ENCODE data around the gene ALDH1L1. TPM values are rescaled to one million over a fixed set of nuclear protein-coding genes. Genes with fewer than 3 reads are reported as not detected.

Gene ALDH1L1
- total and polyA plus RNA-seq, 2 experiments from 2014 or later: 1.0 to 1.3 TPM

DNA sequence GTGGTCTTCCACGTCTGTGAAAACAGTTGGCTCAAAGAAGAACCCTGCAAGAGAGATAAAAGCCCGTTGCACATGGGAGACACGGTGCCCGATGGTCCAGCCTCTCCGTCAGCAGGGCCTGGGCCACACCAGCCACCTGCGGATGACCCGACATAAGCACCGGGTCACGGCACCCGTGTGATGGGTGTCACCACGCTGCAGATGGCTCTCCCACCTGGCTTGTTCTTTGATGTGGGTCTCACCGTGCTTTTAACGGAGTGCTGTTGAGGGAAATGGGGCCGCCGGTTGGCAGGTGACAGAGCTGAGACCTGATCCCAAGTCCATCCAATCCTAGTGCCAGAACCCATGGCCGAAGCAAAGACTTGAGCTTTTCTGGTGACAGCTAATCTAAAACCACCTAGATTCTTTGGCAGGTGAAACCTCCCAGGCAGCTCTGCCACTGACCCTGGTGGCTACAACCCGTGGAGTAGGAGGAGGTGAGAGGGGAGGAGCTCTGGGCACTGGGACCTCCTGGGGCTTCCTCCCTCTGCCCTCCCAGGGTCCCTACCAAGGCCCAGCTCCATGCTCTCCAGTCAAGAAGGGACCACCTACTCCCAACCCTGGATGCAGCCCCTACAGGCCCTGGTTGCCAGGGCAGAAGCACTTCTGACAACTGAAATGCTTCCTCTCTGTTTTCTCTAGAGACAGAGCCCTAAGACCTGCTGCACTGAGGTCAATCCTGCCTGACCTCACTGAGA lies 73.0 kb downstream of the ALDH1L1 start:
- Histone ChIP-seq H4K20me1 (replicated peaks; ENCODE audit: insufficient read depth) (no peaks in the 10 kb centered on the region), H3K4me1 (ENCODE audit: insufficient read depth) (no peaks in the 10 kb centered on the region), H3K79me2 (replicated peaks; ENCODE audit: insufficient read depth) (no peaks in the 10 kb centered on the region), H3K4me3 (no peak overlapping the region), H3K27me3 (ENCODE audit: insufficient read depth) (no peaks in the 10 kb centered on the region), H3K27ac (ENCODE audit: low read depth) (no peak overlapping the region), H3K36me3 (ENCODE audit: insufficient read depth) (no peaks in the 10 kb centered on the region), H3K9me2 (ENCODE audit: insufficient read depth) (no peaks in the 10 kb centered on the region), H2AFZ (no peak overlapping the region), H3K4me2 (no peak overlapping the region), H3F3A (replicated peaks; ENCODE audit: low read depth) (no peaks in the 10 kb centered on the region)
- DNase-seq (ENCODE audit: low spot score): no peak
- TF ChIP-seq EZH2 (IDR thresholded peaks at IDR 0.05; ENCODE audit: low read depth, unreplicated experiment): no peak
- no peak for TF ChIP-seq JUNB (IDR thresholded peaks at IDR 0.05; ENCODE audit: unreplicated experiment)
- no peak for TF ChIP-seq EZH2phosphoT487 (IDR thresholded peaks at IDR 0.05; ENCODE audit: unreplicated experiment)
- TF ChIP-seq, protein P1, sequence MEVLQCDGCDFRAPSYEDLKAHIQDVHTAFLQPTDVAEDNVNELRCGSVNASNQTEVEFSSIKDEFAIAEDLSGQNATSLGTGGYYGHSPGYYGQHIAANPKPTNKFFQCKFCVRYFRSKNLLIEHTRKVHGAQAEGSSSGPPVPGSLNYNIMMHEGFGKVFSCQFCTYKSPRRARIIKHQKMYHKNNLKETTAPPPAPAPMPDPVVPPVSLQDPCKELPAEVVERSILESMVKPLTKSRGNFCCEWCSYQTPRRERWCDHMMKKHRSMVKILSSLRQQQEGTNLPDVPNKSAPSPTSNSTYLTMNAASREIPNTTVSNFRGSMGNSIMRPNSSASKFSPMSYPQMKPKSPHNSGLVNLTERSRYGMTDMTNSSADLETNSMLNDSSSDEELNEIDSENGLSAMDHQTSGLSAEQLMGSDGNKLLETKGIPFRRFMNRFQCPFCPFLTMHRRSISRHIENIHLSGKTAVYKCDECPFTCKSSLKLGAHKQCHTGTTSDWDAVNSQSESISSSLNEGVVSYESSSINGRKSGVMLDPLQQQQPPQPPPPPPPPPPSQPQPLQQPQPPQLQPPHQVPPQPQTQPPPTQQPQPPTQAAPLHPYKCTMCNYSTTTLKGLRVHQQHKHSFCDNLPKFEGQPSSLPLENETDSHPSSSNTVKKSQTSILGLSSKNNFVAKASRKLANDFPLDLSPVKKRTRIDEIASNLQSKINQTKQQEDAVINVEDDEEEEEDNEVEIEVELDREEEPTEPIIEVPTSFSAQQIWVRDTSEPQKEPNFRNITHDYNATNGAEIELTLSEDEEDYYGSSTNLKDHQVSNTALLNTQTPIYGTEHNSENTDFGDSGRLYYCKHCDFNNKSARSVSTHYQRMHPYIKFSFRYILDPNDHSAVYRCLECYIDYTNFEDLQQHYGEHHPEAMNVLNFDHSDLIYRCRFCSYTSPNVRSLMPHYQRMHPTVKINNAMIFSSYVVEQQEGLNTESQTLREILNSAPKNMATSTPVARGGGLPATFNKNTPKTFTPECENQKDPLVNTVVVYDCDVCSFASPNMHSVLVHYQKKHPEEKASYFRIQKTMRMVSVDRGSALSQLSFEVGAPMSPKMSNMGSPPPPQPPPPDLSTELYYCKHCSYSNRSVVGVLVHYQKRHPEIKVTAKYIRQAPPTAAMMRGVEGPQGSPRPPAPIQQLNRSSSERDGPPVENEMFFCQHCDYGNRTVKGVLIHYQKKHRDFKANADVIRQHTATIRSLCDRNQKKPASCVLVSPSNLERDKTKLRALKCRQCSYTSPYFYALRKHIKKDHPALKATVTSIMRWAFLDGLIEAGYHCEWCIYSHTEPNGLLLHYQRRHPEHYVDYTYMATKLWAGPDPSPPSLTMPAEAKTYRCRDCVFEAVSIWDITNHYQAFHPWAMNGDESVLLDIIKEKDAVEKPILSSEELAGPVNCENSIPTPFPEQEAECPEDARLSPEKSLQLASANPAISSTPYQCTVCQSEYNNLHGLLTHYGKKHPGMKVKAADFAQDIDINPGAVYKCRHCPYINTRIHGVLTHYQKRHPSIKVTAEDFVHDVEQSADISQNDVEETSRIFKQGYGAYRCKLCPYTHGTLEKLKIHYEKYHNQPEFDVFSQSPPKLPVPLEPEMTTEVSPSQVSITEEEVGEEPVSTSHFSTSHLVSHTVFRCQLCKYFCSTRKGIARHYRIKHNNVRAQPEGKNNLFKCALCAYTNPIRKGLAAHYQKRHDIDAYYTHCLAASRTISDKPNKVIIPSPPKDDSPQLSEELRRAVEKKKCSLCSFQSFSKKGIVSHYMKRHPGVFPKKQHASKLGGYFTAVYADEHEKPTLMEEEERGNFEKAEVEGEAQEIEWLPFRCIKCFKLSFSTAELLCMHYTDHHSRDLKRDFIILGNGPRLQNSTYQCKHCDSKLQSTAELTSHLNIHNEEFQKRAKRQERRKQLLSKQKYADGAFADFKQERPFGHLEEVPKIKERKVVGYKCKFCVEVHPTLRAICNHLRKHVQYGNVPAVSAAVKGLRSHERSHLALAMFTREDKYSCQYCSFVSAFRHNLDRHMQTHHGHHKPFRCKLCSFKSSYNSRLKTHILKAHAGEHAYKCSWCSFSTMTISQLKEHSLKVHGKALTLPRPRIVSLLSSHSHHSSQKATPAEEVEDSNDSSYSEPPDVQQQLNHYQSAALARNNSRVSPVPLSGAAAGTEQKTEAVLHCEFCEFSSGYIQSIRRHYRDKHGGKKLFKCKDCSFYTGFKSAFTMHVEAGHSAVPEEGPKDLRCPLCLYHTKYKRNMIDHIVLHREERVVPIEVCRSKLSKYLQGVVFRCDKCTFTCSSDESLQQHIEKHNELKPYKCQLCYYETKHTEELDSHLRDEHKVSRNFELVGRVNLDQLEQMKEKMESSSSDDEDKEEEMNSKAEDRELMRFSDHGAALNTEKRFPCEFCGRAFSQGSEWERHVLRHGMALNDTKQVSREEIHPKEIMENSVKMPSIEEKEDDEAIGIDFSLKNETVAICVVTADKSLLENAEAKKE (CRISPR knock-in tag; IDR thresholded peaks at IDR 0.05): no peak
- TF ChIP-seq ZNF331 (CRISPR knock-in tag; IDR thresholded peaks at IDR 0.05; ENCODE audit: low read depth): no peak
- no peak for TF ChIP-seq CREB1 (CRISPR knock-in tag; IDR thresholded peaks at IDR 0.05; ENCODE audit: low read depth)
- Mint-ChIP-seq H3K4me1 (no peaks in the 10 kb centered on the region; the same call in 2 of the 3 replicates), H3K9me3 (peaks cover 3% of the 10 kb centered on the region; the same call in 1 of the 3 replicates), H3K27ac (no peak overlapping the region), H3K27me3 (ENCODE audit: insufficient read depth, low read depth, poor library complexity) (peaks cover 2% of the 10 kb centered on the region), H3K4me3 (no peak overlapping the region), H3K36me3 (ENCODE audit: low read depth) (no peaks in the 10 kb centered on the region)
- ATAC-seq: no peak
